PFSK-1 (cell line): ENCODE measurements around the gene LIG4.

Experiments
- FOXP2 ChIP-seq: optimal IDR thresholded peaks from 2 replicates; pipeline ENCODE3; 2011; ENCODE audit warnings: borderline replicate concordance, control low read depth, inconsistent platforms; ENCODE audit not compliant: insufficient read depth; ENCODE audit errors: extremely low read length, extremely low read depth
- POLR2AphosphoS5 ChIP-seq: IDR thresholded peaks from 2 replicates; pipeline ENCODE4 v1.6.1; 2012; ENCODE audit warnings: low read depth, mild to moderate bottlenecking, control low read depth, low read length, moderate library complexity
- REST ChIP-seq, 2 experiments: IDR thresholded peaks; 2 replicates each; pipeline versions ENCODE4 v1.6.1 to v1.8.0; 2011 to 2012; ENCODE audit warnings: low read depth in 2 of 2, low read length in 2 of 2, control low read depth in 1 of 2, inconsistent platforms in 1 of 2, mild to moderate bottlenecking in 1 of 2, moderate library complexity in 1 of 2; ENCODE audit not compliant: insufficient read depth in 1 of 2
- SIN3A ChIP-seq: IDR thresholded peaks from 2 replicates; pipeline ENCODE4 v1.6.1; 2012; ENCODE audit warnings: mild to moderate bottlenecking, low read length, moderate library complexity, borderline replicate concordance; ENCODE audit not compliant: insufficient read depth
- TAF1 ChIP-seq: IDR thresholded peaks from 2 replicates; pipeline ENCODE4 v1.6.1; 2012; ENCODE audit warnings: low read length, control low read depth, borderline replicate concordance; ENCODE audit not compliant: insufficient read depth

DNA sequence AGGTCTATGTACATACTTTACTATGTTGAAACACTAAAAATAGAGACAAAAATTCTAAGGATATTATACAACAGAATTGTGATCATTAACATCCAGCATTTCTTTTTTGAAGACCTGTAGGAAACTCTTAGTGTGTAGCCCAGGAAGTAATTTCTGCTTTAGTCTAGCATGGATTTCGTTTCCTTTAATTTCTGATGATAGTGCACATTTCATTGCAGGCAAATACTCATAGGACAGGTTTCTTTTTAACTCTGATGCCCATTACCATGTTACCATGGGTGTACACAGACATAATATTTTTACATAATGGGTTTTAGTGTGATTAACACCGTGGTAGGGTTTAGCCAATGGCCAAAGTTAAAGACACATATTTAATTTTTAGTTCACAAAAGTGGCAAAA is 27.1 kb downstream of the LIG4 start:
- no peak for TF ChIP-seq REST (IDR thresholded peaks at IDR 0.05; ENCODE audit: insufficient read depth in 1 of 2, low read depth in 2 of 2, low read length in 2 of 2)
- TF ChIP-seq TAF1: no peak
- no peak for TF ChIP-seq POLR2AphosphoS5
- TF ChIP-seq FOXP2: no peak
- no peak for TF ChIP-seq SIN3A
